Fibroblast of pulmonary artery (primary cell): Measurements from ENCODE around the gene TMCO1.
A peak's percentile ranks its signal among the peaks of the same experiment; 100 is the strongest.

Source experiments
- DNase-seq: peaks from one replicate; pipeline ENCODE4 v3.0.0-alpha.2; 2010; ENCODE audit warnings: low read depth
- H3K4me3 ChIP-seq: replicated peaks from 2 replicates; pipeline ENCODE4 v1.5.1; 2011; ENCODE audit warnings: low read depth, mild to moderate bottlenecking, control low read depth, low read length, moderate library complexity
- CTCF ChIP-seq: IDR thresholded peaks from 2 replicates; pipeline ENCODE4 v1.5.1; 2011; ENCODE audit warnings: mild to moderate bottlenecking, control low read depth, low read length, inconsistent platforms; ENCODE audit errors: missing control alignments

Gene TMCO1

GRCh38 chr1:165699577-165699976 is 69.1 kb downstream of the TMCO1 start:
- DNase-seq: no peak
- H3K4me3 ChIP-seq: no peak overlapping the region
- no peak for TF ChIP-seq CTCF

GRCh38 chr1:165698761-165699052 is 70.0 kb downstream of the TMCO1 start:
- no peak for TF ChIP-seq CTCF
- DNase-seq: no peak
- peak overlapping the region; percentile 98 for H3K4me3 ChIP-seq

- peak within 1 kb of the TSS; percentile 98 for H3K4me3 ChIP-seq
- peak; percentile 79 for DNase-seq
- peak; percentile 34 for TF ChIP-seq CTCF
Measured at GRCh38 chr1:165697881-165698760, 70.5 kb downstream of the TMCO1 start, which contains the start of gene ALDH9A1. Gene ALDH9A1, minus strand, starts transcription at chr1:165698562. Its CDS starts 4 bp downstream, at chr1:165698558.

- peak overlapping the region; percentile 98 for H3K4me3 ChIP-seq
- DNase-seq: no peak
- TF ChIP-seq CTCF: no peak
Measured at GRCh38 chr1:165697491-165697880, 71.2 kb downstream of the TMCO1 start.

- no peak for TF ChIP-seq CTCF
- peak; percentile 95 for DNase-seq
- peak overlapping the region; percentile 98 for H3K4me3 ChIP-seq
Measured at GRCh38 chr1:165696625-165697100, 72.0 kb downstream of the TMCO1 start.

- no peak for TF ChIP-seq CTCF
- H3K4me3 ChIP-seq: no peak overlapping the region
- DNase-seq: no peak
Measured at GRCh38 chr1:165695031-165695430, 73.6 kb downstream of the TMCO1 start.

- TF ChIP-seq CTCF: no peak
- no peak overlapping the region for H3K4me3 ChIP-seq
- DNase-seq: no peak
Measured at GRCh38 chr1:165688046-165688445, 80.6 kb downstream of the TMCO1 start.
